Measurements from ENCODE around the gene TRERF1.

DNA sequence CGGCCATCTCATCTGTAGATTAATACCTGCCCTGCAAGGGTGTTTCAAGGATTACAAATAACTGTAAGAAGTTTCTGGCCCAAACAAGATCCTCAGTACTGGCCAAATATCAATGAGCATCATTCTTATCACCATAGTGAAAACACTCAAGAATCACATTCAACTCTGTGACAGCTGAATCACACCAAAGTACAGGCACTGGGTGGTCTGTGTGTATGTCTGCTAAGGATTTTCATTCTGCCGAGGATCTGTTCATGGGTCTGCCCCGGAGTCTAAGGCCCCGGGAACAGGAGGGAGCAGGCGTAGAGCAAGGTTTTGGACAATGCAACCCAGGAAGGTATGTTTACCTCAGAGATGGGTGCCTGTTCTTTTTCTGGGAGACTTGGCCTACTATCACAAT lies 110.5 kb downstream of the TRERF1 start:
- TF ChIP-seq ZNF274 (IDR thresholded peaks at IDR 0.05; ENCODE audit: low read depth, low read length) = no peak
- no peak for TF ChIP-seq YY1 (IDR thresholded peaks at IDR 0.05; ENCODE audit: insufficient read depth, insufficient read length)
- TF ChIP-seq SUZ12 (IDR thresholded peaks at IDR 0.05; ENCODE audit: extremely low read depth, insufficient read depth, insufficient read length) = no peak

All from NT2/D1 (cell line).